Keratinocyte (primary cell): Measurements from ENCODE around the gene CAP2.

Experiments used
- EZH2 ChIP-seq: IDR thresholded peaks from one replicate; pipeline ENCODE4 v1.6.1; 2012; ENCODE audit warnings: inconsistent platforms, mild to moderate bottlenecking, low read length, moderate library complexity
- TF ChIP-seq, protein P1 (sequence below), 3 experiments: IDR thresholded peaks in 1 of 3; conservative IDR thresholded peaks in 1 of 3; optimal IDR thresholded peaks in 1 of 3; 2 replicates in 2 of 3; 3 replicates in 1 of 3; pipeline versions ENCODE3 to v1.5.1; 2011; ENCODE audit warnings: low read length in 3 of 3, mild to moderate bottlenecking in 3 of 3, moderate library complexity in 2 of 3, control low read depth in 1 of 3, inconsistent platforms in 1 of 3; ENCODE audit not compliant: insufficient read depth in 2 of 3; ENCODE audit errors: extremely low read depth in 1 of 3

DNA sequence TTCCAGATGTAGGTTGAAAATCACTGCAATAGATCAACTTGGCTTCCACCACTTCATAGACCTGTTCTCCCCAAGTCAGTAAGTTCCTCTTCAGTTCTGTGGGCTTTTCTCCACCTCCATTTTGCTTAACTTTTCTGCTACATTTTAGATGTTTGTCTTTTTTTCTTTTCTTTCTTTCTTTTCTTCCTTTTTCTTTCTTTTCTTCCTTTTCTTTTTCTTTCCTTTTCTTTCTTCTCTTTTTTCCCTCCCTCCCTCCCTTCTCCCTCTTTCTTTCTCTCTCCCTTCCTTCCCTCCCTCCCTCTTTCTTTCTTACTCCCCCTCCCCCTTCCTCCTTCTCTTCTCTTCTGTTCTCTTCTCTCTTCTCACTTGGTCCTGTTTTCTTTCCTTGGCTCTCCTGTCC lies 199.9 kb downstream of the CAP2 start:
- TF ChIP-seq, protein P1, sequence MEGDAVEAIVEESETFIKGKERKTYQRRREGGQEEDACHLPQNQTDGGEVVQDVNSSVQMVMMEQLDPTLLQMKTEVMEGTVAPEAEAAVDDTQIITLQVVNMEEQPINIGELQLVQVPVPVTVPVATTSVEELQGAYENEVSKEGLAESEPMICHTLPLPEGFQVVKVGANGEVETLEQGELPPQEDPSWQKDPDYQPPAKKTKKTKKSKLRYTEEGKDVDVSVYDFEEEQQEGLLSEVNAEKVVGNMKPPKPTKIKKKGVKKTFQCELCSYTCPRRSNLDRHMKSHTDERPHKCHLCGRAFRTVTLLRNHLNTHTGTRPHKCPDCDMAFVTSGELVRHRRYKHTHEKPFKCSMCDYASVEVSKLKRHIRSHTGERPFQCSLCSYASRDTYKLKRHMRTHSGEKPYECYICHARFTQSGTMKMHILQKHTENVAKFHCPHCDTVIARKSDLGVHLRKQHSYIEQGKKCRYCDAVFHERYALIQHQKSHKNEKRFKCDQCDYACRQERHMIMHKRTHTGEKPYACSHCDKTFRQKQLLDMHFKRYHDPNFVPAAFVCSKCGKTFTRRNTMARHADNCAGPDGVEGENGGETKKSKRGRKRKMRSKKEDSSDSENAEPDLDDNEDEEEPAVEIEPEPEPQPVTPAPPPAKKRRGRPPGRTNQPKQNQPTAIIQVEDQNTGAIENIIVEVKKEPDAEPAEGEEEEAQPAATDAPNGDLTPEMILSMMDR (optimal IDR thresholded peaks at IDR 0.05 in 1 of 3, IDR thresholded peaks at IDR 0.05 in 1 of 3, conservative IDR thresholded peaks at IDR 0.05 in 1 of 3; ENCODE audit: extremely low read depth in 1 of 3, insufficient read depth in 2 of 3, low read length in 3 of 3) = no peak
- TF ChIP-seq EZH2 = no peak
